GM12878 (cell line): ENCODE measurements around the gene NUDT3. TPM values are rescaled to one million over a fixed set of nuclear protein-coding genes. Genes with fewer than 3 reads are reported as not detected.

Experiments used
- ATAC-seq: fragments of 200-7000 bp; cut with Tn5 transposase; 3 replicates; pipeline ENCODE4 v1.9.1; 2020; ENCODE audit warnings: mild to moderate bottlenecking, moderate library complexity
- BruUV-seq: library from RNA; stranded (reverse); fragments of 400-500 nt; replicated peaks from 2 replicates; lab custom pipeline; 2021; lab: Mats Ljungman, UMichigan
- CTCF ChIA-PET: fragments of 300-600 bp; sonication (Branson Sonifier 250); formaldehyde crosslinking; extraction: SDS; loops from one replicate; lab custom pipeline; 2021; ENCODE audit warnings: inconsistent platforms; lab: Yijun Ruan, JAX
- POLR2A ChIA-PET: fragments of 350-600 bp; formaldehyde crosslinking; extraction: SDS; loops from one replicate; lab custom pipeline; 2021; ENCODE audit warnings: inconsistent platforms; lab: Charles Lee
- RAD21 ChIA-PET: fragments of 300-600 bp; sonication (Branson Sonifier 250); formaldehyde crosslinking; loops from one replicate; lab custom pipeline; 2023; ENCODE audit warnings: antibody characterized with exemption; ENCODE audit not compliant: unreplicated experiment; lab: Charles Lee
- SMC1A ChIA-PET: fragments of 300-600 bp; sonication (Branson Sonifier 250); formaldehyde crosslinking; loops from one replicate; lab custom pipeline; 2023; ENCODE audit not compliant: unreplicated experiment, uncharacterized antibody; lab: Charles Lee
- DNase-seq: peaks from one replicate; pipeline ENCODE4 v3.0.0-alpha.2; 2011; ENCODE audit warnings: low read depth, low spot score
- FAIRE-seq: peaks from 3 replicates; lab custom pipeline; 2011; peaks lifted over from hg19 to GRCh38; lab: Jason Lieb, UNC
- H2AFZ ChIP-seq: 2 replicates; pipeline ENCODE4 v1.6.0; 2011; ENCODE audit warnings: low read depth, low read length, control low read depth; ENCODE audit not compliant: control insufficient read depth
- H3K27ac ChIP-seq: 2 replicates; pipeline ENCODE4 v1.5.1; 2011; ENCODE audit warnings: control low read depth; ENCODE audit not compliant: control insufficient read depth, insufficient read depth
- H3K27me3 ChIP-seq, 2 experiments: replicated peaks in 1 of 2; 2 replicates each; pipeline versions ENCODE4 v1.6.0 to v1.6.1; 2011; ENCODE audit warnings: low read length in 1 of 2; ENCODE audit not compliant: control insufficient read depth in 2 of 2, insufficient read depth in 2 of 2
- H3K36me3 ChIP-seq, 2 experiments: 2 replicates each; pipeline ENCODE4 v1.5.1; 2011; ENCODE audit warnings: low read length in 1 of 2; ENCODE audit not compliant: control insufficient read depth in 2 of 2, insufficient read depth in 2 of 2
- H3K4me1 ChIP-seq: 2 replicates; pipeline ENCODE4 v1.6.1; 2011; ENCODE audit warnings: mild to moderate bottlenecking, low read length, moderate library complexity, mixed read lengths; ENCODE audit not compliant: control insufficient read depth, insufficient read depth
- H3K4me2 ChIP-seq: 2 replicates; pipeline ENCODE4 v1.6.0; 2011; ENCODE audit warnings: control low read depth; ENCODE audit not compliant: control insufficient read depth, insufficient read depth
- H3K4me3 ChIP-seq: fragments of 200-600 bp; sonication (generic); 2 replicates; pipeline ENCODE4 v1.5.1; 2016
- H3K79me2 ChIP-seq: 2 replicates; pipeline ENCODE4 v1.6.0; 2011; ENCODE audit warnings: low read length; ENCODE audit not compliant: control insufficient read depth, insufficient read depth
- H3K9ac ChIP-seq: 2 replicates; pipeline ENCODE4 v1.8.0; 2011; ENCODE audit warnings: low read length, control low read depth, mixed read lengths; ENCODE audit not compliant: control insufficient read depth, insufficient read depth
- H3K9me3 ChIP-seq: replicated peaks from 3 replicates; pipeline ENCODE4 v1.5.1; 2011; ENCODE audit warnings: mild to moderate bottlenecking, low read length; ENCODE audit not compliant: control insufficient read depth, insufficient read depth
- H4K20me1 ChIP-seq: 2 replicates; pipeline ENCODE4 v1.6.0; 2011; ENCODE audit not compliant: control insufficient read depth, insufficient read depth
- EZH2 ChIP-seq: IDR thresholded peaks from 2 replicates; pipeline ENCODE4 v1.6.1; 2012; ENCODE audit warnings: low read depth, mild to moderate bottlenecking, control low read depth, inconsistent platforms, low read length, borderline replicate concordance; ENCODE audit not compliant: control insufficient read depth
- FOS ChIP-seq: IDR thresholded peaks from 3 replicates; pipeline ENCODE4 v1.6.1; 2011; ENCODE audit warnings: borderline replicate concordance; ENCODE audit not compliant: insufficient read length; ENCODE audit errors: extremely low read depth
- HDAC6 ChIP-seq: fragments of 200-600 bp; sonication (generic); IDR thresholded peaks from one replicate; pipeline ENCODE4 v1.8.0; 2017; ENCODE audit warnings: antibody characterized with exemption; ENCODE audit not compliant: unreplicated experiment
- SMAD1 ChIP-seq: fragments of 450-650 bp; IDR thresholded peaks from 2 replicates; pipeline ENCODE4 v1.6.1; 2018; ENCODE audit warnings: mild to moderate bottlenecking, low read depth; ENCODE audit not compliant: partially characterized antibody
- TAF1 ChIP-seq: IDR thresholded peaks from 2 replicates; pipeline ENCODE4 v1.6.1; 2011; ENCODE audit warnings: mild to moderate bottlenecking, low read depth, low read length, borderline replicate concordance
- ZBTB40 ChIP-seq: fragments of 450-650 bp; IDR thresholded peaks from 2 replicates; pipeline ENCODE4 v1.6.1; 2016; ENCODE audit warnings: mild to moderate bottlenecking, moderate library complexity, borderline replicate concordance
- WGBS: methylation state at CpG from one replicate; pipeline ENCODE4 v1.1.6; 2016; ENCODE audit warnings: low lambda C conversion rate; ENCODE audit not compliant: insufficient replicate concordance, insufficient coverage; ENCODE audit errors: missing lambda C conversion rate; 5-methylcytosine and 5-hydroxymethylcytosine counted together
- in situ Hi-C: fragments of 300-500 bp; cut with MboI; formaldehyde crosslinking; loops from 9 replicates; pipeline ENCODE4 v1.14.3; 2018; ENCODE audit warnings: mixed read lengths
- intact Hi-C: fragments of 100-400 bp; cut with micrococcal nuclease; formaldehyde crosslinking; loops from one replicate; pipeline ENCODE4 v1.14.2; 2022; ENCODE audit not compliant: unreplicated experiment
- polyA plus RNA-seq, 11 experiments: library from polyadenylated mRNA; depleted of rRNA in 4 of 11; unstranded in 6 of 11; stranded (reverse) in 5 of 11; fragments of >200 nt; fragmentation: Nextera tagmentation in 4 of 11; fragmentation: Illumina TruSeq in 1 of 11; extraction: Ambion mirVana in 4 of 11; extraction: Trizol in 1 of 11; gene quantifications; 1 replicate in 1 of 11; 2 replicates in 10 of 11; pipeline versions ENCODE4 v1.2.1 to v1.2.3, GENCODE V29; 2011 to 2016; ENCODE audit warnings: inconsistent platforms in 2 of 11, missing spikeins in 2 of 11, low read depth in 1 of 11
- total RNA-seq, 4 experiments: library from RNA; depleted of rRNA in 3 of 4; stranded (reverse); fragments of >200 nt in 3 of 4; fragmentation: Illumina TruSeq in 1 of 4; extraction: Trizol in 1 of 4; gene quantifications; 2 replicates each; pipeline versions ENCODE4 v1.2.1 to v1.2.3, GENCODE V29; 2013 to 2021

NUDT3 gene
- total and polyA plus RNA-seq, 10 of the 15 experiments (the other 5 are each of a cell fraction or from before 2014, with no cell fraction given) = 2.4 to 32.3 (median 25.5) TPM

DNA sequence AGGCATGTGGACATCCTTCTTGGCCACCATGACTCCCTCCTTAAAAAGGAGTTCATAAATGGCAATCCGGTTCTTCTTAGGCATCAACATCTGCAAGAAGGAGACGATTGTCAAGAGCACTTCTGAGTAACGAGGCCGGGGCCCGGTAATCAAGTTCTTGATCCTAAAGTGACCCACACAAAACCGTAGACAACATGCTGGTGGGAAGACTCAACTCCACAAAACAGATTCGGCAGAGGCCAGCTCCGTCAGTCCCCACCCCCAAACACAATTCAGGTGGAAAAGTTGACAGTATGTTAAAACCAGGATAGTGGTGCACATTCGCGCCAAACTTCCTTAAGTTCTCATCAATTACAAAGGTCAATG, 32.6 kb upstream of the NUDT3 start:
- under 1% methylated on average over 10 of the region's 10 CpGs for WGBS
- ChIA-PET POLR2A (interaction anchor here (0.9 to 2.1 kb wide), 2 partner anchors 10 to 175 kb away, joined by 3 to 8 read pairs; no protein-coding TSS in a partner anchor), CTCF (interaction anchor here (1.0 to 3.4 kb wide), 3 partner anchors 10 to 261 kb away, joined by 3 to 35 read pairs (median 7); no protein-coding TSS in a partner anchor), SMC1A (interaction anchor here (0.6 to 4.6 kb wide), 6 partner anchors 10 to 261 kb away, joined by 3 to 39 read pairs (median 6); partner anchors contain the start of gene SMIM29), RAD21 (interaction anchor here (0.9 to 2.3 kb wide), 3 partner anchors 176 to 202 kb away, joined by 3 to 8 read pairs (median 6); partner anchors contain the start of genes HMGA1 and SMIM29)
- peak overlapping the region; percentile 100 for H3K9ac ChIP-seq
- H3K79me2 ChIP-seq = peaks cover 46% of the 10 kb centered on the region
- peak; percentile 3; the same call in 2 of the 3 replicates for ATAC-seq
- peak overlapping the region; percentile 96 for H3K27ac ChIP-seq
- H3K27me3 ChIP-seq = no peaks in the 10 kb centered on the region
- in situ Hi-C loops = no loop called here
- H2AFZ ChIP-seq = no peak overlapping the region
- FAIRE-seq = no peak
- no TSS peak for BruUV-seq
- no peaks in the 10 kb centered on the region; the same call in 2 of the 3 replicates for H3K9me3 ChIP-seq
- TF ChIP-seq ZBTB40 (no peak), TAF1 (no peak), FOS (no peak), HDAC6 (no peak), SMAD1 (no peak), EZH2 (no peak)
- peaks cover 3 to 22% of the 10 kb centered on the region in 2 experiments for H3K36me3 ChIP-seq
- peak overlapping the region; percentile 96 for H3K4me3 ChIP-seq
- DNase-seq = no peak
- H3K4me2 ChIP-seq = peak overlapping the region; percentile 86
- peaks cover 6% of the 10 kb centered on the region; the same call in 1 of the 2 replicates for H3K4me1 ChIP-seq
- no peaks in the 10 kb centered on the region for H4K20me1 ChIP-seq
- intact Hi-C loops = no loop called here
